GM19438 (cell line): Measurements from ENCODE around the gene KRTAP20-4.

ENCODE experiments used
- ATAC-seq: cut with Tn5 transposase; IDR thresholded peaks from one replicate; pipeline ENCODE4 v1.9.1; 2021; ENCODE audit warnings: low read depth; ENCODE audit not compliant: unreplicated experiment

Gene KRTAP20-4

GRCh38 chr21:30620522-30620921 lies at the start of gene KRTAP20-4:
Gene KRTAP20-4, plus strand, starts transcription at chr21:30620627.
- no peak for ATAC-seq

- no peak for ATAC-seq
Measured at GRCh38 chr21:30577766-30578165, 42.7 kb upstream of the KRTAP20-4 start.

DNA sequence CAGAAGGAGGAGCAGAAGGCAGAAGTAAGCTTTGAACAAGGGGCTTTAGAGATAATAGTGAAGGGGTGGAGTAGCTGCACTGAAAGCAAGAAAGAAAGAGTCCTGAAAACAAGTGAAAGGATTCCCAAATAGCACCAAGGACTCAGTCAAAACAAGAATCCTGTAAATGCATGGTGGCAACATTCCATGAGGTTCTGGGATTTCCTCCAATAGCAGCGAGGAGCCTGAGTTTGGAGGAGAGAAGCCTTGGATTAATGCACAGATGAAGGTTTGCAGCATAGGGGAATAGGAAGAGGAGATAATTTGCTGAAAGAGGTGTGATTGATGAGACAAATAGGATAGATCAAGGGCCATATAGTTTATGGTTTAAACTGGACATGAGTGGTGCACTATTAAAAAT lies 41.1 kb upstream of the KRTAP20-4 start:
- ATAC-seq, result no peak

GRCh38 chr21:30580132-30580531 lies 40.3 kb upstream of the KRTAP20-4 start:
- no peak for ATAC-seq

DNA sequence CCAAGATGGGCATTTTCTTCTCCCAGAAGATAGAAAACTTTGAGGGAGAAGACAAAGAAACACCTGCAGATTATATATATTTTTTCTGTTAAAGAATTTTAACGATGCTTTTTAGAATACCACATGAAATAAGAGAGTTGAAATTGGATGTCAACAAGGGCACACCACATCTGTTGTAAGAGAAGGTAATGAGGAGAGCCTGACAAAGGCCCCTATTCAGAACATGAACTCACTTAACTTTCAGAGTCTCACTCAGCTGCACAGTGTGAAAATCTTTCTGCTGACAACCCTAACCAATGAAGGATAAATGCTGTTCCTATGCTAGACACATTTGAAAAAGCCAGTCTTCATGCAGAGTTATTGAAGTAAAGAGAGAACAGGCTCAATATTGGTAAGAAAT lies 37.6 kb upstream of the KRTAP20-4 start:
- ATAC-seq, result no peak

DNA sequence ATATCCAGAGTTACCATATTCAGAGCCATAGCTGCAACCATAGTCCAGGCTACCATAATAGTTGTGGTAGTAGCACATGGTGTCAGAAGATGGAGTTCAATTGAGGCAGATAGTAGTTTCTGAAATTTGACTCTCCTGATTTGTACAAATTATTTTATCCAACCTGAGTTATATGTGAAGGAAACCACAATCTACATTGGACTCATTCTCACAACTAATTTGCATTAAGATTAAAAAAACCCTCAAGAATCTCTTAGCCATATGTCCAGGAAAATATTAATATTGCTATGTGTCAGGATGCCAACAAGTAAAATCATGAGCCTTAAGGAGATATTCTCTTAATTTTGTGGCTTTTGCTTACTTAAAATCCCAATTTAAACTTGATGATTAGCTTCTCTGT lies 30.1 kb upstream of the KRTAP20-4 start, which contains the start of gene KRTAP22-2:
TSS of gene KRTAP22-2 (minus strand) at position 101 of the 400 bp plus-strand sequence.
- ATAC-seq, result no peak

GRCh38 chr21:30592140-30592539 lies 28.3 kb upstream of the KRTAP20-4 start, which contains the start of gene KRTAP6-3:
Gene KRTAP6-3, plus strand, starts transcription at chr21:30592440. Its CDS starts 6 bp downstream, at chr21:30592446.
- ATAC-seq, result no peak

DNA sequence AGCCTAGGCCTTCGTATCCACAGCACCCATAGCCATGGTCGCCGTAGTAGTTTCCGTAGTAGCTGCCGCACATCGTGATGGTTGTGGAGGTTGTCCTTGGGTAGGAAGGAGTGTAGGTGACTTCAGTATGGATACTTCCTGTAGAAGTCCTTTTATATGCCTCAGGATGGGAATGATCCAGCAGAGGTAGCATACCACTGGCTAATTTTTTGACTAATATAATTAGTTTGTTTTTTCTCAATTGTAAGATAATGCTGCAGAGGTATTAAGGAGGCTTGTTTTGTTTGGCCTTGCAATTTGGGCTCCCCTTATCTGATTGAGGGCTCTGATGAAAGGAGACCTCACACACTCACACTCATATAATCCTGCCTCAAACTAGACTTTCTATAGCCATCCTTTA lies 21.6 kb upstream of the KRTAP20-4 start, which contains the start of gene KRTAP6-2:
TSS of gene KRTAP6-2 (minus strand) at position 101 of the 400 bp plus-strand sequence. CDS start at position 73, 28 bp downstream.
- no peak for ATAC-seq

GRCh38 chr21:30600787-30601186 lies 19.6 kb upstream of the KRTAP20-4 start, which contains the start of gene KRTAP22-1:
Gene KRTAP22-1, plus strand, starts transcription at chr21:30601087.
- ATAC-seq, result no peak

DNA sequence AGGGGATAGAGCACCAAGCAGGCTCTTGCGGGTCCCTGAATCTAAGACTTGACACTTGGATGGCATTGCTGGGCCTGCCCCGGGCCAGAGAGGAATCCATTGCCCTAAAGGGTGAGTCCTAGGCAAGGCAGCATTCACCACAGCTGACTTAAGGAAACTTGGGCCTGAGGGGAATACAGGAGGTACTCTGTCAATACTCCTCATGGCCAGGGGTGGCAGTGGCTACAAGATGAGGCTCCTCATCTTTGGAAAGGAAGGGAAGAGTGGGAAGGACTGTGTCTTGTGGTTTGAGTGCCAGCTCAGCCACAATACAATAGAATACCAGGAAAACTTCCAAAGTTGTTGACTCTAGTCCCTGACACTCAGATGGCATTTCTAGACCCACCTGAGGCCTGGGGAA lies 14.5 kb upstream of the KRTAP20-4 start:
- no peak for ATAC-seq

DNA sequence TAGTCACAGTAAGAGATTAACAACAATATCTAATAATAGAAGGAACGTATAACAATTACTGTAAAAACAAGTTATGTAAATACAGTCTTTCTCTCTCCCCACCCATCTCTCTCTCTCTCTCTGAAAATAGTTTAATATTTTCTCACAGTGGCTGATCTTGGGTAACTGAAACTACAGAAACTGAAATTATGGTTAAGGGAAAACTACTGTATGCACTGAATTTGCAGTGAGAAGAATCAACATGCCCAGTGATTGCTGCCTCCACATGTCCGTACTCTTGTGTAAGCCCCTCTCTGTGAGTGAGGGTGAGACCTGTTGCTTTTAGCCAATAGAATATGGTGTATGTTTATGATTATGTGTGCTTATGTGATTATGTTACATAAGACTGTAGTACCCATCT lies 8.3 kb upstream of the KRTAP20-4 start:
- ATAC-seq, result no peak

GRCh38 chr21:30613836-30614235 lies 6.6 kb upstream of the KRTAP20-4 start, which contains the start of gene KRTAP6-1:
Gene KRTAP6-1, minus strand, starts transcription at chr21:30613930. Its CDS starts 26 bp downstream, at chr21:30613904.
- no peak for ATAC-seq

- ATAC-seq, result no peak
Measured at GRCh38 chr21:30615199-30615598, 5.2 kb upstream of the KRTAP20-4 start.

DNA sequence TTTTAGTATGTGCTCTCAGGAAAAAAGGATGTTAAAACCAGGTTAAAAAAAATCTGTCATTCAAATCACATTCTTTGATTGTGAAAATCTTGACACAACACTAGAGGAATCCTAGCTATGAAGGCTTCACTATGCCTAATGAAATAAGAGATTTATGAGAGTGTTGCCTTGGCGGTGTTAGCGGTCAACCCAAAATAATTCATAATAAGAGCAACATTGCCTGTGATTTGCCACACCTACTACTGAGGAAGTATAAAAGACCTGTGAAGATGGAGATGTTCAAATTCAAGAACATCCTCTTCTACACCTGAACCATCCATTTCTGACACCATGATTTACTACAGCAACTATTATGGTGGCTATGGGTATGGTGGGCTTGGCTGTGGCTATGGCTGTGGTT lies 4.3 kb upstream of the KRTAP20-4 start, which contains the start of gene KRTAP20-1:
TSS of gene KRTAP20-1 (plus strand) at position 301 of the 400 bp plus-strand sequence. CDS start at position 331, 30 bp downstream.
- no peak for ATAC-seq

DNA sequence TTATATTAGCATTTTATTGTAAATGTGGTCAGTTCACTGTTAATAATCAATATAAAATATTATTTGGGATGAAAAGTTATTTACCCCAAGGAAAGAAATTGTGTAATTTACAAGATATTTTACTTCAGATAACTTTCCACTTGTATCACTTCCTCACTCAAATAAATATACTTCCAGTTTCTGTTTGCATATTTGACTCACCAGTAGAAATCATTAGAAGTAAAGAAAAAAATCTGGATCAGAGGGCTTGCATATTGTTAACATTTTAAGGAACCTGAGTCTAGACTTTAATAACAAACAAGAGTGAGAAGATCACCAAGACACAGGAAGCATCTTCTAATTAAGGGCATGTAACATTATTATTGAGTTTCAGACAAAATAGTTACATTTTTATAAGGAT lies 347 bp upstream of the KRTAP20-4 start:
- no peak for ATAC-seq

GRCh38 chr21:30623362-30623761 lies 2.9 kb downstream of the KRTAP20-4 start:
- ATAC-seq, result no peak

GRCh38 chr21:30625449-30626165 lies 5.2 kb downstream of the KRTAP20-4 start:
- no peak for ATAC-seq

DNA sequence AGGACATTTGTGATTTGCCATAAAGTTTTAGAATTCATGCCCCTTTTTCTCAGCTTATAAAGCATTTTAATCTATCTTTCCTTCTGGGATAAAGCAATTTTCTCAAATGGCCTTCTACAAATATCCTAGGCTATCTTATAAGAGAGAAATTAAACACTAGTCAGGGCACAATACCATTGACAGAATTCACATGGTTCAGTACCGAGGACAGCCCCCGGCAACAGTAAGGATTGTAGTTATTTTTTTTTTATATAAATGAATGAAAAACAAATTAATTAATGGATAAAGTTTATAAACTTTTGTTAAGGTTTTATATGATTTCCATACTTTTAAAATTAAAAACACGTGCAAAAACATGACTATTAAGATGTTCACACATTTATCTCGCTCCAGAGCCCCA lies 7.7 kb downstream of the KRTAP20-4 start:
- ATAC-seq, result no peak

DNA sequence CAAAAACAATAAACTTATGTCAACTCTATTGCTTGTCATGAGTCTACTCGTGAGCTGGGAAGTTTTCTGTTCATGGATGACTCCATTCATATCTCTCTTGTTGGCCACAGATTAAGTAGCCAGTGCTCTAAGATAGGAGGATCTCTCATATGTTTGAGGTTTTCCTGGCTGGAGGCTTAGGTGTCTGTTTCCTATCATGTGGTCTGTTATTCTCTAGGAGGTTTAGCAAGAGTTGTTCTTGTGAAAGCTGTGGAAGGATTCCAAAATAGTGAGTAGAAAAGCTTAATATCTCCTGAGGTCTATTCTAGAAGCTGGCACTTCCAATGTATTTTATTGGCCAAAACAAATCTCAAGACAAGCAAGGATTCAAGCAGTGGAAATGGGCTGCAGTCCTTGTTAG lies 8.8 kb downstream of the KRTAP20-4 start:
- ATAC-seq, result no peak

DNA sequence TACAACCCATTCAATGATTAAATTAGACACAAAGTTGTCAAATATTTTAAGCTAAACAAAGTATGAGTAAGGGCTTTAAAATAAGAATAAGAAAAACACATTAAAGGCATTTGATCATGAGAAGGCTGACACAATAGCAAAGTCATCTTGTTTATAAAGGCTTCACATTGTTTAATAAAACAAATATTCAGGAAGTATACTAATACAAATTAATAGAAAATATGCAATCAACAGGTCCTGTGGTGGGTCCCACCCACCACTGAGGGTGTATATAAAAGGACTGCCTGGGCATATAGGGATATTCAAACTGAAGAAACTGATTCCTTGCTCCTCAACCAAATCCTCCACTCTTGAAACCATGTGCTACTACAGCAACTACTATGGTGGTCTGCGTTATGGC lies 14.5 kb downstream of the KRTAP20-4 start, which contains the start of gene KRTAP20-2:
TSS of gene KRTAP20-2 (plus strand) at position 301 of the 400 bp plus-strand sequence. CDS start at position 359, 58 bp downstream.
- no peak for ATAC-seq

- no peak for ATAC-seq
Measured at GRCh38 chr21:30638686-30639085, 18.3 kb downstream of the KRTAP20-4 start.

GRCh38 chr21:30642564-30642963 lies 22.1 kb downstream of the KRTAP20-4 start, which contains the start of gene KRTAP20-3:
Gene KRTAP20-3, plus strand, starts transcription at chr21:30642864.
- ATAC-seq, result no peak
